Liver (tissue), 9 donors: ENCODE results near the gene MYO7A. TPM values are rescaled to one million over a fixed set of nuclear protein-coding genes. Genes with fewer than 3 reads are reported as not detected.

ENCODE experiments used
- DNase-seq: peaks from one replicate; pipeline ENCODE4 v3.0.0-alpha.2; 2017; ENCODE audit warnings: low spot score
- H3K27ac ChIP-seq, 2 donors: one replicate each; pipeline ENCODE4 v1.7.0; 2013; ENCODE audit warnings: inconsistent platforms in 2 of 2, low read length in 2 of 2, control low read depth in 1 of 2, low read depth in 1 of 2, mild to moderate bottlenecking in 1 of 2
- H3K27me3 ChIP-seq, 4 donors: one replicate each; pipeline versions ENCODE4 v1.6.1 to v1.7.0; 2013; ENCODE audit warnings: low read length in 3 of 4, inconsistent platforms in 1 of 4, mild to moderate bottlenecking in 1 of 4, moderate library complexity in 1 of 4; ENCODE audit not compliant: control insufficient read depth in 4 of 4, insufficient read depth in 4 of 4
- H3K36me3 ChIP-seq, 4 donors: one replicate each; pipeline versions ENCODE4 v1.6.1 to v1.7.0; 2013; ENCODE audit warnings: low read length in 3 of 4, mild to moderate bottlenecking in 3 of 4, low read depth in 1 of 4, moderate library complexity in 1 of 4; ENCODE audit not compliant: control insufficient read depth in 4 of 4, insufficient read depth in 3 of 4
- H3K4me1 ChIP-seq, 4 donors: one replicate each; pipeline versions ENCODE4 v1.6.1 to v1.7.0; 2013; ENCODE audit warnings: low read length in 3 of 4, mild to moderate bottlenecking in 3 of 4, moderate library complexity in 1 of 4; ENCODE audit not compliant: control insufficient read depth in 4 of 4, insufficient read depth in 4 of 4
- H3K4me3 ChIP-seq, 3 donors: one replicate each; pipeline versions ENCODE4 v1.6.1 to v1.7.0; 2013; ENCODE audit warnings: low read length in 3 of 3, control low read depth in 1 of 3, low read depth in 1 of 3, mild to moderate bottlenecking in 1 of 3
- H3K9ac ChIP-seq, 2 donors: one replicate each; pipeline ENCODE4 v1.7.0; 2013; ENCODE audit warnings: low read length in 2 of 2, mild to moderate bottlenecking in 2 of 2, moderate library complexity in 2 of 2, control low read depth in 1 of 2, low read depth in 1 of 2
- H3K9me3 ChIP-seq, 4 donors: one replicate each; pipeline versions ENCODE4 v1.6.1 to v1.7.0; 2013; ENCODE audit warnings: low read length in 3 of 4; ENCODE audit not compliant: control insufficient read depth in 4 of 4
- EGR1 ChIP-seq, 2 donors: IDR thresholded peaks; 2 replicates each; pipeline ENCODE4 v1.6.1; 2016 to 2018; ENCODE audit warnings: antibody characterized with exemption in 2 of 2, low read depth in 2 of 2
- FOXA1 ChIP-seq: IDR thresholded peaks from 2 replicates; pipeline ENCODE4 v1.6.1; 2016; ENCODE audit warnings: antibody characterized with exemption
- FOXA2 ChIP-seq: IDR thresholded peaks from 2 replicates; pipeline ENCODE4 v1.6.1; 2016; ENCODE audit warnings: antibody characterized with exemption
- GABPA ChIP-seq, 2 donors: IDR thresholded peaks in 1 of 2; conservative IDR thresholded peaks in 1 of 2; 2 replicates each; pipeline ENCODE4 v1.6.1; 2016; ENCODE audit warnings: antibody characterized with exemption in 2 of 2, mild to moderate bottlenecking in 1 of 2, moderate library complexity in 1 of 2
- HNF4A ChIP-seq, 2 donors: conservative IDR thresholded peaks; 2 replicates each; pipeline ENCODE4 v1.6.1; 2016; ENCODE audit warnings: antibody characterized with exemption in 2 of 2, mild to moderate bottlenecking in 2 of 2
- HNF4G ChIP-seq: IDR thresholded peaks from 2 replicates; pipeline ENCODE4 v1.6.1; 2016; ENCODE audit warnings: antibody characterized with exemption
- NR2F2 ChIP-seq: IDR thresholded peaks from 2 replicates; pipeline ENCODE4 v1.6.1; 2016; ENCODE audit warnings: antibody characterized with exemption
- RAD21 ChIP-seq, 2 donors: IDR thresholded peaks; 2 replicates each; pipeline ENCODE4 v1.6.1; 2016; ENCODE audit warnings: antibody characterized with exemption in 2 of 2, mild to moderate bottlenecking in 2 of 2
- RXRA ChIP-seq, 2 donors: IDR thresholded peaks; 2 replicates each; pipeline ENCODE4 v1.6.1; 2017 to 2018; ENCODE audit warnings: antibody characterized with exemption in 2 of 2, mild to moderate bottlenecking in 1 of 2
- SP1 ChIP-seq: IDR thresholded peaks from 2 replicates; pipeline ENCODE4 v1.6.1; 2018; ENCODE audit warnings: antibody characterized with exemption, mild to moderate bottlenecking
- TAF1 ChIP-seq: conservative IDR thresholded peaks from 2 replicates; pipeline ENCODE4 v1.6.1; 2016; ENCODE audit warnings: antibody characterized with exemption, mild to moderate bottlenecking
- YY1 ChIP-seq: IDR thresholded peaks from 2 replicates; pipeline ENCODE4 v1.6.1; 2016; ENCODE audit warnings: antibody characterized with exemption, mild to moderate bottlenecking
- WGBS: extraction: QIAGEN DNeasy Blood & Tissue Kit; methylation state at CpG from one replicate; pipeline ENCODE4 v1.1.7; 2013; 5-methylcytosine and 5-hydroxymethylcytosine counted together
- polyA plus RNA-seq, 2 donors: library from polyadenylated mRNA; stranded (reverse) in 1 of 2; unstranded in 1 of 2; fragments of 200-250 nt in 1 of 2; fragments of >200 nt in 1 of 2; fragmentation: Nextera tagmentation in 1 of 2; extraction: Ambion mirVana in 1 of 2; gene quantifications; one replicate each; pipeline versions ENCODE4 v1.2.1 to v1.2.3, GENCODE V29; 2013 to 2015
- total RNA-seq, 2 donors: library from RNA; depleted of rRNA; stranded (reverse); fragments of >200 nt; gene quantifications; one replicate each; pipeline ENCODE4 v1.2.3, GENCODE V29; 2014
- TF ChIP-seq, protein P1 (sequence below): fragments of 150-350 bp; IDR thresholded peaks from 2 replicates; pipeline ENCODE4 v1.5.1; 2017; ENCODE audit warnings: improper control_type of control experiment, low read depth, low read length; ENCODE audit not compliant: missing input control
- TF ChIP-seq, protein P2 (sequence below): IDR thresholded peaks from 2 replicates; pipeline ENCODE4 v1.6.1; 2016; ENCODE audit warnings: antibody characterized with exemption
- TF ChIP-seq, protein P3 (sequence below): IDR thresholded peaks from 2 replicates; pipeline ENCODE4 v1.6.1; 2016; ENCODE audit warnings: antibody characterized with exemption
- TF ChIP-seq, protein P4 (sequence below): IDR thresholded peaks from 2 replicates; pipeline ENCODE4 v1.6.1; 2016; ENCODE audit warnings: antibody characterized with exemption, mild to moderate bottlenecking
- TF ChIP-seq, protein P5 (sequence below): IDR thresholded peaks from 2 replicates; pipeline ENCODE4 v1.6.1; 2016; ENCODE audit warnings: antibody characterized with exemption
- donor health status: healthy.
- donor health status: healthy.
- donor health status: healthy.
- donor health status: healthy.
- donor health status: healthy.

The MYO7A gene
- total and polyA plus RNA-seq, 4 donors = 7.3 to 33.6 (median 11.3) TPM

DNA sequence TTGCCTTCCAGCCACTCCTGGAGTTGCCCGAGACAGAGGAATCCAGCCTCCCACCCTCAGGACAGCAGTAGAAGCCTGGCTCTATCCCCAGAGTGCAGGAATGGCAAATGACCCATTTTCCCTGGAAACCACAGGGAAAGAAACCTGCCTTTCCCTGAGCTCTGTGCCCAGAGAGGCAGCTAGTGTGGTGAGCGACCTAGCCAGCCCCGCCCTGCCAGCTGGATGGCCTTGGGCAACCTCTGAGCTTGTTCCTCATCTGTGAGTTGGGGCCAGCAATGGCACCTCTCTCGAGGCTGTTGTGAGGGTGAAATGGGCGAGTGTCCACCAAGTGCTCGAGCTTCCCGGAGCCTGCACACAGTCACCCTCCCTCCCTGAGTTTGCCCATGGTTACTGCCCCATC is 21.7 kb upstream of the MYO7A start:
- H3K27ac ChIP-seq = no peak overlapping the region
- H3K9ac ChIP-seq = no peak overlapping the region
- TF ChIP-seq, protein P1, sequence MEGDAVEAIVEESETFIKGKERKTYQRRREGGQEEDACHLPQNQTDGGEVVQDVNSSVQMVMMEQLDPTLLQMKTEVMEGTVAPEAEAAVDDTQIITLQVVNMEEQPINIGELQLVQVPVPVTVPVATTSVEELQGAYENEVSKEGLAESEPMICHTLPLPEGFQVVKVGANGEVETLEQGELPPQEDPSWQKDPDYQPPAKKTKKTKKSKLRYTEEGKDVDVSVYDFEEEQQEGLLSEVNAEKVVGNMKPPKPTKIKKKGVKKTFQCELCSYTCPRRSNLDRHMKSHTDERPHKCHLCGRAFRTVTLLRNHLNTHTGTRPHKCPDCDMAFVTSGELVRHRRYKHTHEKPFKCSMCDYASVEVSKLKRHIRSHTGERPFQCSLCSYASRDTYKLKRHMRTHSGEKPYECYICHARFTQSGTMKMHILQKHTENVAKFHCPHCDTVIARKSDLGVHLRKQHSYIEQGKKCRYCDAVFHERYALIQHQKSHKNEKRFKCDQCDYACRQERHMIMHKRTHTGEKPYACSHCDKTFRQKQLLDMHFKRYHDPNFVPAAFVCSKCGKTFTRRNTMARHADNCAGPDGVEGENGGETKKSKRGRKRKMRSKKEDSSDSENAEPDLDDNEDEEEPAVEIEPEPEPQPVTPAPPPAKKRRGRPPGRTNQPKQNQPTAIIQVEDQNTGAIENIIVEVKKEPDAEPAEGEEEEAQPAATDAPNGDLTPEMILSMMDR = no peak
- TF ChIP-seq, protein P2, sequence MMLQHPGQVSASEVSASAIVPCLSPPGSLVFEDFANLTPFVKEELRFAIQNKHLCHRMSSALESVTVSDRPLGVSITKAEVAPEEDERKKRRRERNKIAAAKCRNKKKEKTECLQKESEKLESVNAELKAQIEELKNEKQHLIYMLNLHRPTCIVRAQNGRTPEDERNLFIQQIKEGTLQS = no peak
- no peak for TF ChIP-seq SP1
- no peak for TF ChIP-seq HNF4G
- TF ChIP-seq TAF1 = no peak
- TF ChIP-seq GABPA (IDR thresholded peaks at IDR 0.05 in 1 of 2, conservative IDR thresholded peaks at IDR 0.05 in 1 of 2) = no peak
- TF ChIP-seq, protein P3, sequence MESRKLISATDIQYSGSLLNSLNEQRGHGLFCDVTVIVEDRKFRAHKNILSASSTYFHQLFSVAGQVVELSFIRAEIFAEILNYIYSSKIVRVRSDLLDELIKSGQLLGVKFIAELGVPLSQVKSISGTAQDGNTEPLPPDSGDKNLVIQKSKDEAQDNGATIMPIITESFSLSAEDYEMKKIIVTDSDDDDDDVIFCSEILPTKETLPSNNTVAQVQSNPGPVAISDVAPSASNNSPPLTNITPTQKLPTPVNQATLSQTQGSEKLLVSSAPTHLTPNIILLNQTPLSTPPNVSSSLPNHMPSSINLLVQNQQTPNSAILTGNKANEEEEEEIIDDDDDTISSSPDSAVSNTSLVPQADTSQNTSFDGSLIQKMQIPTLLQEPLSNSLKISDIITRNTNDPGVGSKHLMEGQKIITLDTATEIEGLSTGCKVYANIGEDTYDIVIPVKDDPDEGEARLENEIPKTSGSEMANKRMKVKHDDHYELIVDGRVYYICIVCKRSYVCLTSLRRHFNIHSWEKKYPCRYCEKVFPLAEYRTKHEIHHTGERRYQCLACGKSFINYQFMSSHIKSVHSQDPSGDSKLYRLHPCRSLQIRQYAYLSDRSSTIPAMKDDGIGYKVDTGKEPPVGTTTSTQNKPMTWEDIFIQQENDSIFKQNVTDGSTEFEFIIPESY = no peak
- TF ChIP-seq RAD21 (IDR thresholded peaks at IDR 0.05) = no peak
- TF ChIP-seq FOXA2 = no peak
- TF ChIP-seq, protein P4, sequence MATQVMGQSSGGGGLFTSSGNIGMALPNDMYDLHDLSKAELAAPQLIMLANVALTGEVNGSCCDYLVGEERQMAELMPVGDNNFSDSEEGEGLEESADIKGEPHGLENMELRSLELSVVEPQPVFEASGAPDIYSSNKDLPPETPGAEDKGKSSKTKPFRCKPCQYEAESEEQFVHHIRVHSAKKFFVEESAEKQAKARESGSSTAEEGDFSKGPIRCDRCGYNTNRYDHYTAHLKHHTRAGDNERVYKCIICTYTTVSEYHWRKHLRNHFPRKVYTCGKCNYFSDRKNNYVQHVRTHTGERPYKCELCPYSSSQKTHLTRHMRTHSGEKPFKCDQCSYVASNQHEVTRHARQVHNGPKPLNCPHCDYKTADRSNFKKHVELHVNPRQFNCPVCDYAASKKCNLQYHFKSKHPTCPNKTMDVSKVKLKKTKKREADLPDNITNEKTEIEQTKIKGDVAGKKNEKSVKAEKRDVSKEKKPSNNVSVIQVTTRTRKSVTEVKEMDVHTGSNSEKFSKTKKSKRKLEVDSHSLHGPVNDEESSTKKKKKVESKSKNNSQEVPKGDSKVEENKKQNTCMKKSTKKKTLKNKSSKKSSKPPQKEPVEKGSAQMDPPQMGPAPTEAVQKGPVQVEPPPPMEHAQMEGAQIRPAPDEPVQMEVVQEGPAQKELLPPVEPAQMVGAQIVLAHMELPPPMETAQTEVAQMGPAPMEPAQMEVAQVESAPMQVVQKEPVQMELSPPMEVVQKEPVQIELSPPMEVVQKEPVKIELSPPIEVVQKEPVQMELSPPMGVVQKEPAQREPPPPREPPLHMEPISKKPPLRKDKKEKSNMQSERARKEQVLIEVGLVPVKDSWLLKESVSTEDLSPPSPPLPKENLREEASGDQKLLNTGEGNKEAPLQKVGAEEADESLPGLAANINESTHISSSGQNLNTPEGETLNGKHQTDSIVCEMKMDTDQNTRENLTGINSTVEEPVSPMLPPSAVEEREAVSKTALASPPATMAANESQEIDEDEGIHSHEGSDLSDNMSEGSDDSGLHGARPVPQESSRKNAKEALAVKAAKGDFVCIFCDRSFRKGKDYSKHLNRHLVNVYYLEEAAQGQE = no peak
- TF ChIP-seq YY1 = no peak
- TF ChIP-seq EGR1 (IDR thresholded peaks at IDR 0.05; ENCODE audit: low read depth in 2 of 2) = no peak
- no peak for DNase-seq
- H3K4me1 ChIP-seq = peaks cover 0 to 49% (median 24%) of the 10 kb centered on the region in 4 donors
- no peaks in the 10 kb centered on the region for H3K27me3 ChIP-seq
- WGBS = 72% methylated on average over 7 of the region's 7 CpGs
- no peaks in the 10 kb centered on the region for H3K9me3 ChIP-seq
- peaks cover 0 to 6% (median 2%) of the 10 kb centered on the region in 4 donors for H3K36me3 ChIP-seq
- H3K4me3 ChIP-seq = no peak overlapping the region

DNA sequence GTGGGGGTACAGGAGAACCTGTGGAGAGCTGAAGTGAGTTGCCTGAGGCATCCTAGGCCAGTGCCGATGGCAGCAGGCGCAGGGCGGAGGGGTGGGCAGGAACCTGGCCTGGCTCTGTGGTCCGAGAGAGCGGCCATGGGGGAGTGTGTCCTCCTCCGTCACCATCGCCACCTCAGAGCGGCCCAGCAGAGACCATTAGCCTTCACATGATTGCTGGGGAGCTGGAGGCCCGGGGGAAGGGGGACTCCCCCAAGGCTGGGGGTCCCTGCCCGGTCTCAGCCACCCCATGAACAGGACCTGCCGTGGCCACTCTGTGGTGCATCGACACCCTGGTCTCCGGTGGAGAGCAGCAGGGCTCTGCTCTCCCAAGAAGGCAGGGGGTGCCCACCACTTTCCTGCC is 21.3 kb upstream of the MYO7A start:
- Histone ChIP-seq H3K27ac (no peak overlapping the region), H3K36me3 (peaks cover 0 to 6% (median 2%) of the 10 kb centered on the region in 4 donors)
- 96% methylated on average over 13 of the region's 13 CpGs for WGBS
- TF ChIP-seq, protein P1 = no peak
- no peak for TF ChIP-seq HNF4A (conservative IDR thresholded peaks at IDR 0.05)
- TF ChIP-seq RAD21 (IDR thresholded peaks at IDR 0.05) = no peak
- no peak for TF ChIP-seq NR2F2
- no peak for TF ChIP-seq HNF4G
- TF ChIP-seq, protein P4 = no peak
- no peak for TF ChIP-seq SP1
- TF ChIP-seq RXRA (IDR thresholded peaks at IDR 0.05) = no peak
- TF ChIP-seq, protein P5, sequence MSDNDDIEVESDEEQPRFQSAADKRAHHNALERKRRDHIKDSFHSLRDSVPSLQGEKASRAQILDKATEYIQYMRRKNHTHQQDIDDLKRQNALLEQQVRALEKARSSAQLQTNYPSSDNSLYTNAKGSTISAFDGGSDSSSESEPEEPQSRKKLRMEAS = no peak
- no peak for TF ChIP-seq EGR1 (IDR thresholded peaks at IDR 0.05; ENCODE audit: low read depth in 2 of 2)
- no peak for TF ChIP-seq GABPA (IDR thresholded peaks at IDR 0.05 in 1 of 2, conservative IDR thresholded peaks at IDR 0.05 in 1 of 2)
- no peak for TF ChIP-seq FOXA1

More for the DNA sequence above, 21.3 kb upstream of the MYO7A start:
- no peak overlapping the region for H3K4me3 ChIP-seq
- H3K27me3 ChIP-seq = no peaks in the 10 kb centered on the region
- no peaks in the 10 kb centered on the region for H3K9me3 ChIP-seq
- no peak overlapping the region for H3K9ac ChIP-seq
- H3K4me1 ChIP-seq = peaks cover 0 to 49% (median 24%) of the 10 kb centered on the region in 4 donors
- no peak for DNase-seq
